Left renal pelvis (tissue), 4 donors: ENCODE measurements around the gene DCP2. TPM values are rescaled to one million over a fixed set of nuclear protein-coding genes. Genes with fewer than 3 reads are reported as not detected.

Experiments
- DNase-seq, 4 donors: peaks; one replicate each; pipeline ENCODE4 v3.0.0-alpha.2; 2013; ENCODE audit warnings: low read depth in 4 of 4, low spot score in 3 of 4
- polyA plus RNA-seq, 4 donors: library from polyadenylated mRNA; unstranded; fragments of 120-200 nt; gene quantifications; one replicate each; pipeline ENCODE4 v1.2.1, GENCODE V29; 2013; ENCODE audit not compliant: insufficient read length in 4 of 4

DCP2 gene
- polyA plus RNA-seq, 4 donors = 26.5 to 46.7 (median 37.8) TPM

DNA sequence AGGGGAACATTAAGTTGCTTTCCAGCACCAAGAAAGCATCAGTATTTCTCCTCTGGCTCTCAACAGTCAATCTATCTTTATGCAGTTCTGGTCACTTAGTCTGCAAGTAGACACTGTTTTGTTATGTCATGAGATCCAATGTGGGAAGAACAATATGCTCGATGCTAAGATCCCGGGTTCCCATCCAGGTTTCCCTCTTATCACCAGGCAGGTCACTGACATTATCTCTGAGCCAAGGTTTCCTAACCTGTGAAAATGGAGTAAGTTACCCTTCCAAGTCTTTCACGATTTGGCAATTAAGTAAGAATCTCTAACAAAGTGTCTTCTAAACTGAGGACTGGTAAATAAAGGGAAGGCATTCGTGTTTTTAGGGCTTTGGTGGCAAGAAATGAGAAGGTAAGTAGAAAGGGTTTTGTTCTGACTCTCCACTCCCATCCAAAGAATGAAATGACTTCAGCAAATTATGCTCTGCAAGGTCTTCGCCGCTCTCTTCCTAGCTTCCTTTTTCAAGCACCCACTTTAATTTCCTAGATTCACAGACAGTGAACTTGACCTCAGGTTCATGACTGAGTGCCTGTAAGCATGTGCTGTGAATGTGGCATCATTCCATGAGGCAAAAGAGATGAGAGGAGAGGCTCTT, 86.4 kb downstream of the DCP2 start:
- DNase-seq = no peak

DNA sequence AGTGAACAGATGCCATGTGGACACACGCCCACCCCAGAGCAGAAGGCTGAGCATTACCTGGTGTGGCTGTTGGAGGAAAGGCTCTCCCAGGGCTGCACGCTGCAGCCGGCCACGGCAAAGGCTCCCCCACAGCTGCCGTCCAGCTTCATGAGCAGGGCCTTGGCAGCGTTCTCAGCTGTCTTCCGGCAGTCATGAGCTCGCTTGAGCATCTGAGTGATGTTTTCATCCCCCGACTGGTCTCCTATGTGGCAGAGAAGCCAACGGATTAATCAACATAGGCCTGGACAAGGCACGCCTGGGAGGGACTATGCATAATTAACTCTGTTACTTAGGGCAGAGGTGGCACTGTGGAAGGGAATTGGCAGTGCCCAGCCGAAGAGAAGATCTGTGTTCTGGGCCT, 87.3 kb downstream of the DCP2 start:
- DNase-seq = no peak

DNA sequence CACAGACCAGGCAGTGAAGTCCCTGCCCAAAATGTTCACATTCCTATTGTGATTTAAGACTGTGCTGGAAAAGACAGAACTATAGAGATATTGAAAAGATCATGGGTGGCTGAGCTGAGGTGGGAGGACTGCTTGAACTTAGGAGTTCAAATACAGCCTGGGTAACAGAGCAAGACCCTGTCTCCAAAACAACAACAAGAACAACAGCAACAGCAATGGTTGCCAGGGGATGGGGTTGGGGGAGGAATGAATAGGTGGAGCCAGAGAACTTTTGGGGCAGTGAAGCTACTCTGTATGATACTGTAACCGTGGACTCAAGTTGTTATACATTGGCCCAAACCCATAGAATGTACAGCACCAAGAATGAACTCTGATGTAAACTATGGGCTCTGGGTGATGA, 88.2 kb downstream of the DCP2 start:
- DNase-seq = no peak

DNA sequence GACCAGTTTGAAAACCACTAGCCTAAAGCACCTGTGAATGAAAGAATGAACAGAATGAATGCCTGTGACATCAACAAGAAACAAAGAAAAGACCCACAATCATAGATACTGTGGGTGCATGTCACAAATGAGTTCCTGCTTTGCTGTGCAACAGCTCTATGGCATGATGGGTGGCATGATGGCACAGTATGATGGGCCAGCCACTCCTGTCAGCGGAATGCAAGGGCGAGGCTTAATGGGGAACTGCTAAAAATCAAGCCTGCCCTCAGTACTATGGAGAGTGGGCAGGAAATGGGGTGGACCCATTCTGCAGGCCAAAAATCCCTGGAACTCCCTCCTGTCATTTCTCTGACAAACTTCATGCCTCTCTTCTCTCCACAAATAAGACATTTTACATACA, 89.0 kb downstream of the DCP2 start:
- no peak for DNase-seq

DNA sequence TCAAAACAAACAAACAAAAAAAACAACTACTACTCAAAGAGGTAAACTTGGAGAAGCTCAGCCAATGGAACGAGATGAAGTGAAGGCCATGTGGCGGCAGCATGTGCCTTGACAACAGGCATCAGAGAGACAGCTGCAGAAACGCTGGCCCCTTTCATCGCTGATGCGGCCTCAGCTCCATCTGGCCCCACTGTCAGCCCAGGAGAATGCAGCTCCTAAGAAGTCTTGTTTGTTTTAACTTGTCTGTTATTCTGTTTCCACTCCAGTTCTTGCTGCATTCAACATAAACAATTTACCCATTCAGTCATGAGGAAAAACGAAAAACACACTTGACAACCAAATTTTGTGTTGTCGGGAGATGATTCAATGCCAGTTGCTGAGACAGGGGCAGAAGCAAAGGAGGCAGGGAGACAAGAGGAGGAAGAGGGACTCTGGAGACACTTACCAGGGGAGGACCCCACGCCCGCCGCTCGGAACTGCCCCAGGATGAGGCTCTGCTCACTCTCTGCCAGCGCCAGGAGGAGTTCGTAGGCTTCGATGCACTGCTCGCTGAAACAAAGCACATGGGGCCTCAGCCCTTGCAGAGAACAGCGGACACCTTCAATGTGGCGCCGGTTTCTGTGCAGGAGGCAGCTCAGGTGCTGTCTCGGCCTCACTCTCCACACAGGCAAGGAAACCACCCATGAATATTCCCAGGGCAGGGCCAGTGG, 91.2 kb downstream of the DCP2 start:
- no peak for DNase-seq

DNA sequence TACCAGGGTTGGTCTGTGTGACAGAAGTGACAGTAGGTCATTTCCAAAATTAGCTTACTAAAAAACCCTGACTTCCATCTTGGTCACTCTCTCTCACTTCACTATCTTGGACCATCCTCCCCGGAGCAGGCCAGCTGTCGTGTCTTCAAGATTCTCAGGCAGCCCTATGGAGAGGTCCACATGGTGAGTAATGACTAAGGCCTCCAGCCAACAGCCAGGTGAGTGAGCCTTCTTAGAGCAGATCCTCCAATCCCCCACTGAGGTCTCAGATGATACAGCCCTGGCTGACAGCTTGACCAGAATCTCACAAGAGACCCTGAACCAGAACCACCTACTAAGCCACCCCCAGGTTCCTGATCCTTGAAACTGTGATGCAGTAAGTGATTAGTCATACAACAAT, 92.0 kb downstream of the DCP2 start:
- DNase-seq = no peak

Other genes with a start within 250 kb of the DCP2 start
- 10 to 100 TPM; 27.6 to 36.8 (median 31.0) TPM for gene APC, start 238.9 kb upstream of the DCP2 start, polyA plus RNA-seq
- gene SRP19, start 115.5 kb upstream of the DCP2 start, polyA plus RNA-seq = 10 to 100 TPM; 64.2 to 81.8 (median 79.8) TPM
- gene REEP5, start 54.6 kb upstream of the DCP2 start, polyA plus RNA-seq = 100 to 1,000 TPM in 3 of 4 donors, 10 to 100 TPM in 1; 61.1 to 128 (median 112) TPM